A204.1 (cell line): Measurements from ENCODE around the gene KIF21A.
"Not testable (repeated sequence)": the region's sequence is repeated elsewhere in the genome, so short reads cannot be mapped to it uniquely, and the experiment has no call there.

Experiments
- FAIRE-seq: peaks from 2 replicates; lab custom pipeline; 2012; peaks lifted over from hg19 to GRCh38; lab: Jason Lieb, UNC

KIF21A gene, protein sequence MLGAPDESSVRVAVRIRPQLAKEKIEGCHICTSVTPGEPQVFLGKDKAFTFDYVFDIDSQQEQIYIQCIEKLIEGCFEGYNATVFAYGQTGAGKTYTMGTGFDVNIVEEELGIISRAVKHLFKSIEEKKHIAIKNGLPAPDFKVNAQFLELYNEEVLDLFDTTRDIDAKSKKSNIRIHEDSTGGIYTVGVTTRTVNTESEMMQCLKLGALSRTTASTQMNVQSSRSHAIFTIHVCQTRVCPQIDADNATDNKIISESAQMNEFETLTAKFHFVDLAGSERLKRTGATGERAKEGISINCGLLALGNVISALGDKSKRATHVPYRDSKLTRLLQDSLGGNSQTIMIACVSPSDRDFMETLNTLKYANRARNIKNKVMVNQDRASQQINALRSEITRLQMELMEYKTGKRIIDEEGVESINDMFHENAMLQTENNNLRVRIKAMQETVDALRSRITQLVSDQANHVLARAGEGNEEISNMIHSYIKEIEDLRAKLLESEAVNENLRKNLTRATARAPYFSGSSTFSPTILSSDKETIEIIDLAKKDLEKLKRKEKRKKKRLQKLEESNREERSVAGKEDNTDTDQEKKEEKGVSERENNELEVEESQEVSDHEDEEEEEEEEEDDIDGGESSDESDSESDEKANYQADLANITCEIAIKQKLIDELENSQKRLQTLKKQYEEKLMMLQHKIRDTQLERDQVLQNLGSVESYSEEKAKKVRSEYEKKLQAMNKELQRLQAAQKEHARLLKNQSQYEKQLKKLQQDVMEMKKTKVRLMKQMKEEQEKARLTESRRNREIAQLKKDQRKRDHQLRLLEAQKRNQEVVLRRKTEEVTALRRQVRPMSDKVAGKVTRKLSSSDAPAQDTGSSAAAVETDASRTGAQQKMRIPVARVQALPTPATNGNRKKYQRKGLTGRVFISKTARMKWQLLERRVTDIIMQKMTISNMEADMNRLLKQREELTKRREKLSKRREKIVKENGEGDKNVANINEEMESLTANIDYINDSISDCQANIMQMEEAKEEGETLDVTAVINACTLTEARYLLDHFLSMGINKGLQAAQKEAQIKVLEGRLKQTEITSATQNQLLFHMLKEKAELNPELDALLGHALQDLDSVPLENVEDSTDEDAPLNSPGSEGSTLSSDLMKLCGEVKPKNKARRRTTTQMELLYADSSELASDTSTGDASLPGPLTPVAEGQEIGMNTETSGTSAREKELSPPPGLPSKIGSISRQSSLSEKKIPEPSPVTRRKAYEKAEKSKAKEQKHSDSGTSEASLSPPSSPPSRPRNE (N-terminal part only)

DNA sequence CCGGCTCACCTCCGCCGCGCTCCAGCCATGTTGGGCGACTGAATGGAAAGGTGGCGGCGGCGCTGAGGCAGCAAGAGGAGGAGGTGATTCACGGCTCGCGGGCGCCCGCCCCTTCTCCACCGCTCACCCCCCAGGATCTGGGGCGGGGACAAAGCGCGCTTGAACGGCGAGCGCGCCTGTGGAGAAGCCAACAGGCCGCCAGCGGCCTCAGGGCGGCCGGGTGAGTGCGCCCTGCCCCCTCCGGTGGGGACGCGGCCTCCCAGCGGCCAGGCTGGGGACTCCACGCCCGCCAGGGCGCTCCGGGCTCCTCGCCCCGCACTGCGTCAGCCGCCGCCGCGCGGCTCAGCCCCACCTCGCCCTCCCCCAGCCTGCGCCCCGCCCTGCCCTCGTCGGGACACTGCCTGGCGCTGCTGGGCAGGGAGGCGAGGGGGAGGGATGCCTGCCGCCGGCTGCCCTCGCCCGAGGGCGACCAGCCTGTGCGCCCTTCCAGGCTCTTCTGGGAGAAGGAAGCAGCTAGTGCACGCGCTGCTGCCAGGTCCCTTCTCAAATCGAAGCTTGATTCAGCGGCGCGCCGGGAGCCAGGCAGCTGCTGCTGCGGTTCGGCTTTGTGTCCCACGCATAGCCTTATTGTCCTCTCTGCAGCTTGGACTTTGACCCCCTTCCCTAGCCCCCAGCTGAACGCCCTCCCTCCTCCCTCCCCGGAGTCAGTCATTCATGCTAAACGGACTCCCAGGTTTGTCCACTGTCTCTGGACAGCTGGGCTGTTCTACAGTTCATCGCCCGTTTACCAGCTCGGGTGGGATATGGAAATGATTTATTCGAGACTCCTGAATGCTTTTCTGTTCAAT is at the start of gene KIF21A:
KIF21A (minus strand) TSS at position 40 of the 848 bp plus-strand sequence. CDS start 150 bp downstream, outside the sequence.
- no peak for FAIRE-seq

DNA sequence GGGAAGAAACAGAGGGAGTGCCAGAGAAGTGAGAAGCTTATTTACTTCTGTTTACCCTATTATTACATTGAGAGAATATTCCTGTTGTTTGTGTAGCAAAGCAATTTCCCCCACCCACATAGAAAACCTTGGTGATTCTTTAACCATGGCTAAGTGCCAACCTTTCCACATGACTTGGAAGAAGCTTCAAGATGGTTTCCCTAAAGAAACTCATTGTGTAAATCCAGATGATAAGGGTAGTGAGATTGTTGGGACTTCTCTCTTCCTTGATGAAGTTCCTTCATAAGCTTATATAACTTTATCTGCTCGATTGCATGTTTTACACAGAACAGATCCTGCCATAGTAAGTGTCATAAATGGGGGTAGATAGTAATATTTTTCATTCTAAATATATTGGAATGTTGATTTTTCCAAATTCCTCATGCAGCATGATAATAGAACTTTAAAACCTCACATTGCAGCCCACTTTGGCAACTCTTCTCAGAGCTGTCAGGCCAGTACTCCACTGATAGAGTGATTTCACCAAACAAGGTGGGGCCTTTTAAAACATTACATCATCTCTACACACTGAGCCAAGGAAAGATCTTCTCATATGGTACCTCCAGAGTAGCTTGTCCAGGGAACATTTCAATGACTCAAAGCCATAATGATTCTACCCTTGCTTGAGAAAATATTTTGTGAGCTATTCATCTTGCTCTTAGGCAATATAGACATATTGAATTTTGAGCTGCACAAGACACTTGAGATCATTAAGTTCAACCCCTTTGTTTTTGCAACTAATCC is 47.8 kb upstream of the KIF21A start:
- no peak for FAIRE-seq

DNA sequence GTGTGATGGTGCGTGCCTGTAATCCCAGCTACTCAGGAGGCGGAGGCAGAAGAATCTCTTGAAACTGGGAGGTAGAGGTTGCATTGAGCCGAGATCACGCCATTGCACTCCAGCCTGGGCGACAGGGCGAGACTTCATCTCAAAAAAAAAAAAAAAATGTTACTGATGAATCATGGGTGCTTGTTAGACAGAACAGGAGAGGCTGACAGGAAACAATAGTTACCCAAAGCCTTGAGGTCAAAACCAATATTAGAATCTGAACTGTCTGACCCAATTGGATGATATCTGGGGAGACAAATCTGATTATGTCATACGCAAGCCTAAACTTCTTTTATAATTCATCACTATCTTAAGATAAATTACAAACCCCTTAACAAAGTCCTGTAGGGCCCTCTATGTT is 40.7 kb upstream of the KIF21A start:
- FAIRE-seq: no peak

DNA sequence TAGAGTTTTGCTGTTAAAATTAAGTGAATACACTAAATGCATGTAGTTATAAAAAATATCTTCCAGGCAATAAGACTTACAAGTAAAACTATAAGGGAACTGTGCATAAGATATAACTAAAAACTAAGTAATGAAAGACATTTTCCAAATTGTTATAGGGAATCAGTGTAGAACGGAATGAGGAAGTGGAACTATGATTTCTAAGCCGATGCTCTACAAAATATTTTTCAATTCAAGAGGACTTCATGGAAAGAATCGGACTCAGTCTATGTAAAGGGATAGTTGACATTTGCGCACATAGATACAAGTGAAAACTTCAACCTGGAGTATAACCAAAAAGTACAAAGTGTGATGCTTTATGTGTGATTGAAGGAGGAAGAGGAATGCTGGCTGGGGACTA is 40.1 kb upstream of the KIF21A start:
- no peak for FAIRE-seq

DNA sequence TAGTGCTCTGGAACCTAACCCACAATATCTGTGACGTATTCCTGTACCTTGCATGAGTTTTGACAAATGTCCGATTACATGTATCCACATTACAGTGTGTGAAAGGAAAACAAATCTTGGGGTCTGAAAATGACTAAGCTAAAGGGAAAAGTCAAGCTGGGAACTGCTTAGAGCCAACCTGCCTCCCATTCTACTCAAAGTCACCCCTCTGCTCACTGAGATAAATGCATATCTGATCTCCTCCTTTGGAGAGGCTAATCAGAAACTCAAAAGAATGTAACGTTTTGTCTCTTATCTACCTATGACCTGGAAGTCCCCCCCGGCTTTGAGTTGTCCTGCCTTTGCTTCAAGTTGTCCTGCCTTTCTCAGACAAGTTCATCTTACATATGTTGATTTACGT is 34.0 kb upstream of the KIF21A start:
- FAIRE-seq: no peak

DNA sequence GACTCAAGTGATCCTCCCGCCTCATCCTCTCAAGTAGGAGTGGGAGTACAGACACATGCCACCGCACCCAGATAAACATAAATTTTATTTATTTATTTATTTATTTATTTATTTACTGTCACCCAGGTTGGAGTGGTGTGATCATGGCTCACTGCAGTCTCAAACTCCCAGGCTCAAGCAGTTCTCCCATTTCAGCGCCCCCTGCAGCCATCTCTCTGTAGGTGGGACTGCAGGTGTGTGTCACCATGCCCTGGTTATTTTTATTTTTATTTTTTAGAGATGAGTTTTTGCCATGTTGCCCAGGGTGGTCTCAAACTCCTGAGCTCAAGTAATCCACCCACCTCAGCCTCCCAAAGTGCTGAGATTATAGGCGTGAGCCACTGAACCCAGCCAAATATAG is 33.2 kb upstream of the KIF21A start:
- no peak for FAIRE-seq

DNA sequence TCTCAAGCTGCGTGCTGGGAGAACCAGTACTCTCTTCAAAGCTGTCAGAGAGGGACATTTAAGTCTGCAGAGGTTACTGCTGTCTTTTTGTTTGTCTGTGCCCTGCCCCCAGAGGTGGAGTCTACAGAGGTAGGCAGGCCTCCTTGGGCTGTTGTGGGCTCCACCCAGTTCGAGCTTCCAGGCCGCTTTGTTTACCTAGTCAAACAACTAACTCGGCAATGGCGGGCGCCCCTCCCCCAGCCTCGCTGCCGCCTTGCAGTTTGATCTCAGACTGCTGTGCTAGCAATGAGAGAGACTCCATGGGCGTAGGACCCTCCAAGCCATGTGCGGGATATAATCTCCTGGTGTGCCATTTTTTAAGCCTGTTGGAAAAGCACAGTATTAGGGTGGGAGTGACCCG is 32.2 kb upstream of the KIF21A start:
- FAIRE-seq: not testable (repeated sequence)

DNA sequence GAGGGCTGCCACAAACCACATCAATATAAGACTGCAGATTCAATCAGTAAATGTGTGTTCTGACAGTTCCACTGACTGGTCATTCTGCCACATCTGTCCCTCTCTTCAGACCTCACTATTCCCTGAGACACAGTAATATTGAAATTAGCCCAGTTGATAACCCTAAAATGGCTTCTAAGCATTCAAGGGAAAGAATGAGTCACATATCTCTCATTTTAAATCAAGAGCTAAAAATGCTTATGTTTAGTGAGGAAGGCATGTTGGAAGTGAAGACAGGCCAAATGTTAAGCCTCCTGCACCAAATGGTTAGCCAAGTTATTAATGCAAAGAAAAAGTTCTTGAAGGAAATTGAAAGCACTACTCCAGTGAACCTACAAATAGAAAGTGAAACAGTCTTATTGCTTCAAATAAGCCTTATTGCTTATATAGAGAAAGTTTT is 24.5 kb upstream of the KIF21A start:
- FAIRE-seq: no peak

DNA sequence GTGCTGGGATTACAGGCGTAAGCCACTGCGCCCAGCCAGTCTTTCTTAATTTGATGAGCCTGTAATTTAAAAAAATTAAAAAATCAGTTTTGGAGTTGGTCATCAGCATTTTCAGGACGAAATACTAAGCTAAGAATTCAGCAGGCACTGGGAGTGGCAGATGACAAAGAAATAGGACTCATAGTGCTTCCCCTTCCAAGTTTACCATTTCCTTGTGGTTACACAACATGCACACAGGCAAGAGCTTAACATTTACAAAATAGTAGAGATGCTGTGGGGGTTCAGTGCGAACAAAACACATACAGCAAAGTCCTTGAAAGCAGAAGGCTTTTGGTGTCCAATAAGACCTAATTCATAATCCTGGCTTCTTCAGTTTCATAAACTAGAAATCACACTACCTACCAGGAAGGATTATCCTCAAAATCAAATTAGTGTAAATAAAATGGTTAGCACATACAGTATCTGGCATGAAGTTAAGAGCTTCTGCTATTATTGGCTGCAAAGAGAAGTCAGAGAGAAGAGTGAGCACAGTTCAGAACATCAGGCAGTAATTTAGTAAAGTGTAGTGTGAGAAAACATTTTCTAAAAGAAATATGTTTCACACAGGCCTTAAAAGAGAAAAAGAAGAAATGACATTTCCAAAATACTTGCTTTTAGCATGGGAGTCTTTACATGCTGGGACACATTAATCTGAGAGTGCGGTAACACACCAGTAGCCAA is 22.2 kb upstream of the KIF21A start:
- no peak for FAIRE-seq

DNA sequence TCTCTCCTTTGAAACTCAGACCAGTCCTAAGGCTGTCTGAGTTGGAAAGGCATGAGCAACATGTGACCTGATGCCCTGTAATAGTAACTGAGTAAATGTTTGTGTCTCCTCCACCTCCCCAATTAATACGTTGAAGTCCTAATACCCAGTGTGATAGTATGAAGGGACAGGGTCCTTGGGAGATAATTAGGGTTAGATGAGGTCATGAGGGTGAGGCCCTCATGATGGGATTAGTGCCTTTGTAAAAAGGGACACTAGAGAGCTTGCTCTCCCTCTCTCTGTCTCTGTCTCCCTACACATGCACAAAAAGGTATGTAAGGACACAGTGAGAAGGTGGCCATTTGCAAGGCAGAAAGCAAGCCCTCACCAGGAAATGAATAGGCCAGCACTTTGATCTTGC is 18.1 kb upstream of the KIF21A start:
- FAIRE-seq: no peak

DNA sequence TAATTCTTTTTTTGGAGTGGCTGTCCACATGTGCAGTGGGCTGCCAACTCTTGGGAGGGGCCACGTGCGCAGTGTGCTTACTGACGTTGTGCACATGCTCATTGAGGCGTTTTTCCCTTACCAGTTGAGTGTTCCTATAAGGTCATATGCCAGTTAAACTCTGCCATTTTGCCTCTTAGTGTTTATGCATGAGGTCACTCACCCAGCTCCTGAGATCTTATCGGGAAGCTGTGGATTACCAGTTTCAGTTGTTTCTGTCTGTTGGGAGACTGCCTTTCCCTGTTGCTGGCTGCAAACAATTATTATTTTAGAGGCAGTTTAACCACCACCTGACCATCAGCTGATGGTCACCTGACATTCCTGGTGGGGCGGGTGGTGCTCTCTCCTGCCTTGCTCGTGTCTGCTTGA is 16.1 kb upstream of the KIF21A start:
- FAIRE-seq: no peak

DNA sequence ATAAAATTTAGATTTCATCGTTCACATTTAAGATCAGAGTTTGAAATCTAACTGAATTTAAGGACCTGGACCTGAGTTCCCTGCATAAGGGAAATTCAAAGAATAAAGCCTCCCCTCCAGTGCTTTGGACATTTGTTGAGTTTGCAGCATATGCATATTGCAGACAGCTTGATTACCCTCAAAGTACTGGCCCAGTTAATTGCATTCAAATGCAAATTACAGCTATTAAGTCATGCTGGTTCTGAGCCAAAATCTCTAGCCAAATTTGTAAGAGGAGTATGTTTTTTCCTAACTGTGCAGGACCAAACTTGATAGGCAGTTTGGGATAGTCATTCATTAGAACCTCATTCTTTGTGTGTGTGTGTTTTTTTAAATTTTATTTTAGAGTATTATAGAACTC is 9.1 kb upstream of the KIF21A start:
- FAIRE-seq: no peak

DNA sequence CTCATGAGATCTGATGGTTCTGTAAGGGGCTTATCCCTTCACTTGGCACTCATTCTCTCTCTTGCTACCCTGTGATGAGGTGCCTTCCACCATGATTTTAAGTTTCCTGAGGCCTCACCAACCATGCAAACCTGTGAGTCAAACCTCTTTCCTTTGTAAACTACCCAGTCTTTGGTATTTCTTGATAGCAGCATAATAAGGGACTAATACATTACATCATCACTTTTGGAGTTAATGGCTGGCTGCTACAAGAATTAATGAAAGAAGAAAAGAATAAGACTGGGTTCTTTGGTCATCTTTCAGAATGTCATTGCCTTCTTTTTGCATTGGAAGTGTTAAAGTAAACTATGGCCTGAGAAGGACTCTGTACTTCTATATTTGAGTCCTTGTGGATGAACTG is 5.1 kb upstream of the KIF21A start:
- FAIRE-seq: no peak

DNA sequence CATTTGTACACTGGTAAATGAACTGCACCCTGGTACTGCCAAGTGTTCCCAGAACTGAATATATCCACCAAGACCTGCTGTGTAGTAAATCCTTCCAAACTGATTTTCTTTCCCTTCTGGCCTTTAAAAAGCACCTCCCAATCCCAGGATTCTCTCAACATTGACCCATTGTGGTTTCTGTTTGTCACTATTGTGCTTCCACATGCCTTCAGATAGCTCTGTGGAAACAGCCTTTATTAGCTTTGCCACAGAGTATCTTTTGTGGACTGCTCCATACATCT is 949 bp upstream of the KIF21A start:
- FAIRE-seq: no peak

DNA sequence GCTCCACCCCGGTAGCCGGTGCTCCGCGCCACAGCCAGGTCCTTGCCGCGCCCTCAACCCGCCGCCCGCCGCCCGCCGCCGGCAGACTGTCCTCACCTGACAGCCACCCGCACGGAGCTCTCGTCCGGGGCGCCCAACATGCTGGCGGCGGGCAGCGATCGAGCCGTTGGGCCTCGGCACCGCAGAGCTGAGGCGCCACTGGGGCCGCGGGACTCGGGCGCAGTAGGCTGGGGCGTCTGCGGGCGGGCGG is 164 bp downstream of the KIF21A start:
- no peak for FAIRE-seq

DNA sequence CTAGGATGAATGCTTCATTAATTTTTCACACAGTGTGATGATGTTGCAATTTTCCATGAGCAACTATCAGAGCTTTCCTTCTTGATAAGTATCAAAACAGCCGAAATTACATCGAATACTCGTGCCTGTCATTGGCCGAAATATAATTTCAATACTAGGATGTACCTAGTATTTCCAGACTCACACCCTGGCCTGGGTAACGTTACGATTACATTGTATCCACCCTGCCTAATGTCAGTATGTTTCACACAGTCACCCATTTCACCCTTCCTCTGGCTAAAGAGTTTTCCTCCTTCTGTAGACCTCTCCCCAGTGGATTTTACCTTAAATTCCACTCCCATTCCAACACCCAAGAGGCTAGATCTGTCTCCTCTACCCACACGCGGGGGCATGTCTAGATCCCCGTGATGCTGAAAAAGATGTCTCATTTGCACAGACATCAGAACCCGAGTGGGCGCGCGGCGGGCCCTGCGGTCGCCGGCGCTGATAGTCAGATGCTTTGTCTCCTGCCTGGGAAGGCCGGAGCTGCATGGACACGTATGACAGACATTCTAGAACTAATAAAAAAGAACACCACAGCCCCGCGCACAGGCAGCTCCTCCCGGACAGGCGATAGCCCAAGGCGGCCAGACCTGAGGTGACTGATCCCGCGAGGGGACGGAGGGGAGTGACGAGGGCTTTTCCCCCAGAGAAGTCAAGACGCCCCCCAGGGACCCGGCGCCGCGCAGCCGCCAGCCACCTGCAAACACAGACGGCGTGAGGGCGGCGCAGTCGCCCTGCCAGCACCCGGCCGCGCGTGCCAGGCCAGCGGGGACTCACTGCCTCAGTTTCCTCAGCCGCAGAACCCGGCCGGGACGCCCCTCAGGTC is 723 bp downstream of the KIF21A start:
- no peak for FAIRE-seq

DNA sequence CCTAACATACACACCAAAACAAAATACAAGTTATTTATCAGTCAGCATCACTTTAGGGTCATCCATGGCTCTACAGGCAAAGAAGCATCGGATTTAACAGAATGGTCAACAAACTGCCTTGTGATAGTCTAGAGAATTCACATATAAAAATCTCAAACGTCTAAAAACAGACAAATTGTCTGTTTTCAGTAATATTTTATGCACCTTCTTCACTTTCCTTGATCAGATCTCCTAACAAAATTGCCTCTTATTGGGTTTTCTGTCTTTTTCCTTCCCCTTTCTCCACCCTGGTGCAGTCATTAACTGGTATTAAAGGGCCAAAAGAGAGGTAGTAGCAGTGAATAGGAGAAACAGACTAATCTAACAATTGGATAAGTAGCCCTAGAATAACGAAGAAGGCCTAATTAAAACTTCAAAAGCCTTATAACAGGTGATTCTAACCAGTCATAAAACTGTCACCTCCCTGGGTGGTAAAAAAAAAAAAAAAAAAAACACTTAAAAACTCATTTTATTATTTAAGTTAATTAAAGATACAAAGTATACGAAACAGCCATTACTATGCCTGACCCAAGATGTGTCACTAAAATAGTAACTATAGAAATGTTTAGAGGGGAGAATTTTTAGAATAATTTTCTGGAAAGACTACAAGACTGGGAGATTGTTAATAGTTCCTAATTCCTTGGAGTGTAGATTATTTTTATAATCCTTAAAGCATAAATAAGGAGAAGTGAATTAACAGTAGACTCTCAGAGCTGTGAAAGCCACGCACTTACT is 1.5 kb downstream of the KIF21A start:
- no peak for FAIRE-seq

DNA sequence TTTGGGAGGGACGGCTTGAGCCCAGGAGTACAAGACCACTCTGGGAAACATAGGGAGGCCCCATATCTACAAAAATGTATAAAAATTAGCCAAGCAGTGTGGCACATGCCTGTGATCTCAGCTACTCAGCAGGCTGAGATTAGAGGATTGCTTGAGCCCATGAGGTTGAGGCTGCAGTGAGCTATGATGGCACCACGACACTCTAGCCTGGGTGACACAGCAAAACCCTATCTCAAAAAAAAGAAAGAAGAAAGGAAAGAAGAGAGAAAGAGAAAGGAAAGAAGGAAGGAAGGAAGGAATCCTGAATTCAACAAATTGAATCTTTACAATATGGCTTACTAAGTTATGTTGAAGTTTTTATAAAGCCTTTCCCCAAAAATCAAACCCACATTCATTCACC is 2.1 kb downstream of the KIF21A start:
- no peak for FAIRE-seq

DNA sequence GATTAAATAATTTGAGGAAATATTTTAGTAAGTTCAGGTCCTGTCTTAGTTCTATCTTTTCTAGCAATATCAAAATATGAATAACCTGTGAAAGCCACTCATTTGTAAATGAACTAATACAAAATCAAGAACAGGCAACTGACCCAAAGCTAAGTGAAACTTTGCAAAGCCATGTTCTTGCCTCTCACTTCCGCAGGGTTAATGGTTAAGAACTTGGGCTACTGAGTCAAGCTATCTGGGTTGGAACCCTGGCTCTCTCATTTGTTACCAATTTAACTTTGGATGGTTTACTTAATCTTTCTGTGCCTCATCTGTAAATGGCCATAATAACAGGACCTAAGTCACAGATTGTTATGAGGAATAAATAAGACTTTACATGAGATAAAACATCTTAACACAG is 2.8 kb downstream of the KIF21A start:
- no peak for FAIRE-seq
